Measurements from ENCODE around the gene RBM10. TPM values are rescaled to one million over a fixed set of nuclear protein-coding genes. Genes with fewer than 3 reads are reported as not detected.

RBM10 gene
- total RNA-seq, 3 donors from 2014 or later, result 35.2 to 40.2 (median 37.7) TPM

GRCh38 chrX:47172971-47173792 is 28.2 kb downstream of the RBM10 start:
- intact Hi-C loops (cut with DNase I, micrococcal nuclease), result no loop called here
- Histone ChIP-seq H3K9me3 (no peaks in the 10 kb centered on the region), H3K4me1 (ENCODE audit: low read depth) (no peaks in the 10 kb centered on the region), H3K4me3 (no peak overlapping the region), H3K36me3 (ENCODE audit: low read depth) (no peaks in the 10 kb centered on the region)
- no peak for TF ChIP-seq CTCF (IDR thresholded peaks at IDR 0.05)
- no peak for ATAC-seq
- no peak for DNase-seq

GRCh38 chrX:47174376-47174775 is 29.4 kb downstream of the RBM10 start:
- intact Hi-C loops (cut with DNase I, micrococcal nuclease), result no loop called here

GRCh38 chrX:47174846-47175587 is 30.0 kb downstream of the RBM10 start:
- Histone ChIP-seq H3K4me3 (no peak overlapping the region), H3K9me3 (no peaks in the 10 kb centered on the region), H3K4me1 (ENCODE audit: low read depth) (no peaks in the 10 kb centered on the region), H3K36me3 (ENCODE audit: low read depth) (no peaks in the 10 kb centered on the region)
- DNase-seq (no peak), ATAC-seq (no peak)
- TF ChIP-seq CTCF (IDR thresholded peaks at IDR 0.05), result no peak
- intact Hi-C loops (cut with DNase I, micrococcal nuclease), result no loop called here

More at GRCh38 chrX:47174376-47174775, 29.4 kb downstream of the RBM10 start:
- Histone ChIP-seq H3K9me3 (no peaks in the 10 kb centered on the region), H3K36me3 (ENCODE audit: low read depth) (no peaks in the 10 kb centered on the region), H3K4me1 (ENCODE audit: low read depth) (no peaks in the 10 kb centered on the region), H3K4me3 (no peak overlapping the region)
- TF ChIP-seq CTCF (IDR thresholded peaks at IDR 0.05), result no peak
- ATAC-seq (no peak), DNase-seq (no peak)

- DNase-seq, result no peak
Measured at GRCh38 chrX:47175588-47175980, 30.6 kb downstream of the RBM10 start.

More at GRCh38 chrX:47175588-47175980, 30.6 kb downstream of the RBM10 start:
- intact Hi-C loops (cut with DNase I, micrococcal nuclease), result no loop called here
- no peak overlapping the region for H3K4me3 ChIP-seq
- no peaks in the 10 kb centered on the region for H3K9me3 ChIP-seq
- ATAC-seq, result no peak
- no peak for TF ChIP-seq CTCF (IDR thresholded peaks at IDR 0.05)
- H3K36me3 ChIP-seq (ENCODE audit: low read depth), result no peaks in the 10 kb centered on the region
- H3K4me1 ChIP-seq (ENCODE audit: low read depth), result no peaks in the 10 kb centered on the region
